ENCODE results near the gene FHIT.

Gene FHIT

DNA sequence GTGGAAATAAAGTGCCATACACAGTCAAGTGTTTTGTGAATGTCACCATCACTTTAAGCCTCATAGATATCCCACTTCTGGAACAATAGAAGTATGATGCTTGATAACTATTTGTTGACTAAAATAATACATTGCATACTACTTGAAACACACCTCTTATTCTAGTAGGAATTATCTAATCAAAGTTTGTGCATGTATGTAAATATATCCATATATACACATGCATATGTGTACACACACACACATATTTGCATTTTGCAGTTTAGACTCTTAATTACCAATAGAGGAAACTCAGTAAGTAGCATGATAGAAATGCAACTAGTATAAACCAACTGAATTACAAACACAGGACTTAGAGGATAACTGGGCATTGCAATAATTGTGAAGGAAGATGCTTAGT, 1084.1 kb downstream of the FHIT start:
- no peaks in the 10 kb centered on the region for H3K4me1 ChIP-seq (ENCODE audit: control insufficient read depth in 1 of 2, insufficient read depth in 1 of 2, low read depth in 1 of 2, low read length in 1 of 2)
- no peaks in the 10 kb centered on the region for H3K9me3 ChIP-seq
- H3K27me3 ChIP-seq: no peaks in the 10 kb centered on the region
- H3K4me3 ChIP-seq (ENCODE audit: low read depth in 1 of 2, low read length in 1 of 2): no peak overlapping the region
- TF ChIP-seq, protein P1, sequence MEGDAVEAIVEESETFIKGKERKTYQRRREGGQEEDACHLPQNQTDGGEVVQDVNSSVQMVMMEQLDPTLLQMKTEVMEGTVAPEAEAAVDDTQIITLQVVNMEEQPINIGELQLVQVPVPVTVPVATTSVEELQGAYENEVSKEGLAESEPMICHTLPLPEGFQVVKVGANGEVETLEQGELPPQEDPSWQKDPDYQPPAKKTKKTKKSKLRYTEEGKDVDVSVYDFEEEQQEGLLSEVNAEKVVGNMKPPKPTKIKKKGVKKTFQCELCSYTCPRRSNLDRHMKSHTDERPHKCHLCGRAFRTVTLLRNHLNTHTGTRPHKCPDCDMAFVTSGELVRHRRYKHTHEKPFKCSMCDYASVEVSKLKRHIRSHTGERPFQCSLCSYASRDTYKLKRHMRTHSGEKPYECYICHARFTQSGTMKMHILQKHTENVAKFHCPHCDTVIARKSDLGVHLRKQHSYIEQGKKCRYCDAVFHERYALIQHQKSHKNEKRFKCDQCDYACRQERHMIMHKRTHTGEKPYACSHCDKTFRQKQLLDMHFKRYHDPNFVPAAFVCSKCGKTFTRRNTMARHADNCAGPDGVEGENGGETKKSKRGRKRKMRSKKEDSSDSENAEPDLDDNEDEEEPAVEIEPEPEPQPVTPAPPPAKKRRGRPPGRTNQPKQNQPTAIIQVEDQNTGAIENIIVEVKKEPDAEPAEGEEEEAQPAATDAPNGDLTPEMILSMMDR (IDR thresholded peaks at IDR 0.05): no peak
- no peaks in the 10 kb centered on the region for H3K36me3 ChIP-seq
- H3K27ac ChIP-seq: no peak overlapping the region

DNA sequence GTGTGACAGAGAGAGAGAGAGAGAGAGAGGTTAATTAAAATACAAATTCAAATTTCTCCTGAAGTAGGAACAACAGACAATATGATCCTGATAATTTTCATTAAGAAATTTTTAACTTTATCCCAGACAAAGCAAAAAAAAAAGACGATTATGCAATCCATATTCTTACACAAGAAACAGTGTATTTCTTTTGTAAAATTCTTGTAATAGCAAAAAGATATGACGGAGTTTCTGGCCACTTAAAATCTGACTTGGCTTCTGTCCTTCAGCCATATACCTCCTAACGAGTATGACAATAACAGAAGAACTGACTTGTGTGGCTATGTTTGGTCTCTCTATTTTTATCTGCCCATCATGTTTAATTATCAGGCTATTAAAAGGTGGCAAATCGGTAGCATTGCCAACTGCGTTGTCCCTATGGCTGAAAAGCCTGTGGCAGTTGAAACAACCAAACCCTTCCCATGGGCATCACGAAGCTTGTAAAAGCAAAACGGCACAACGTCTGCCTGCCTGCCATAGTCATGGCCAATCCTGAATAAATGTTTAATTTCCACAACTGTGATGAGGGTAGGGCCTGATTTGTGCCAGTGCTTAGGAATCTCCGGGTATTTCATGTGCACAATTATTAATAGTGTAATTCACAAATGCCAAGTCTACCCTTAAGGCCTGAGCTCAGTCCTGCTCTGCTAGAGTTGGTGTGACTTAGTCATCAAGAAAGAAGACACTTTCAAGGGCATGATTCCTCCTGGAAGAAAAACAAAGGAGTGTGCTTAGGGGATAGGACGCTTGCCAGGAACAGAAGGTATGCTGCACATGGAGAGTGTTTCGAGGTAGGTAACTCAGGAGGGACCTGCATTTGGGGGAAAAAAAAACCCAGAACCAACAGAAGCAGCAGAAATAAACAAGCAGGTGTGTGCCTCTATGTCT, 1090.2 kb downstream of the FHIT start:
- Histone ChIP-seq H3K9me3 (no peaks in the 10 kb centered on the region), H3K27ac (no peak overlapping the region), H3K36me3 (no peaks in the 10 kb centered on the region), H3K27me3 (no peaks in the 10 kb centered on the region), H3K4me3 (ENCODE audit: low read depth in 1 of 2, low read length in 1 of 2) (no peak overlapping the region), H3K4me1 (ENCODE audit: control insufficient read depth in 1 of 2, insufficient read depth in 1 of 2, low read depth in 1 of 2, low read length in 1 of 2) (no peaks in the 10 kb centered on the region)
- TF ChIP-seq, protein P1 (IDR thresholded peaks at IDR 0.05): no peak

DNA sequence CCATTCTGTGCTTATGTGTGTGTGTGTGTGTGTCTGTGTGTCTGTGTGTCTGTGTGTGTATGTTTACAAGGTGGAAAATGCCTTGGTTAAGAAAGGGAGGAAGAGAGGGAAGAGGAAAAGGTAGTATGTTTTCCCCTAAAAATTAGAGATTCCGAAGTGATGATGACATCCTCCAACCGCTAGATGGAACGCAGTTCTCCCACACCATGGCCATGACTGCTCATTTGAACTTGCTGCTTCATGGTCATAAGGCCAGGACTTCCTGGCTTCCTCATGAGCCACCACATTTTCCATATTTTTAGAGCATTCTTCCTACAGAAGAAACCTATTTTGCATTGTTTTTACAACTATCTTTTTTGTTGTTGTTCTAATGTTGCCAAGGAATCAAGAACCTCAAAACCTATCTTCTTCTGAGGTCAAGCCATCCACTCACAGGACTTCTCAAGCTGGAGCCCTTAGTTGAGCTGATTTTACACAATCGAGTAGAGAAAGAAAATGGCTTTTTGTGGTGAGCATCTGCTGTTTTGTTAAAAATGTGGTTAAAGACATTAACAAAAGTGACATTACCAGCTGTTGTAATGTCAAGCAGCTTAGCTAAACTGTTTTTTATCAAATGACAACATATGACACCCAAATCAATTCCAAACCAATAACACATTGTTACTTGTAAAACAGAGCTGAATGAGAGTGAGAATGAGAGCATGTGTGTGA, 1091.0 kb downstream of the FHIT start:
- Histone ChIP-seq H3K36me3 (no peaks in the 10 kb centered on the region), H3K27ac (no peak overlapping the region), H3K4me1 (ENCODE audit: control insufficient read depth in 1 of 2, insufficient read depth in 1 of 2, low read depth in 1 of 2, low read length in 1 of 2) (no peaks in the 10 kb centered on the region), H3K9me3 (no peaks in the 10 kb centered on the region), H3K4me3 (ENCODE audit: low read depth in 1 of 2, low read length in 1 of 2) (no peak overlapping the region), H3K27me3 (no peaks in the 10 kb centered on the region)
- TF ChIP-seq, protein P1 (IDR thresholded peaks at IDR 0.05): no peak

DNA sequence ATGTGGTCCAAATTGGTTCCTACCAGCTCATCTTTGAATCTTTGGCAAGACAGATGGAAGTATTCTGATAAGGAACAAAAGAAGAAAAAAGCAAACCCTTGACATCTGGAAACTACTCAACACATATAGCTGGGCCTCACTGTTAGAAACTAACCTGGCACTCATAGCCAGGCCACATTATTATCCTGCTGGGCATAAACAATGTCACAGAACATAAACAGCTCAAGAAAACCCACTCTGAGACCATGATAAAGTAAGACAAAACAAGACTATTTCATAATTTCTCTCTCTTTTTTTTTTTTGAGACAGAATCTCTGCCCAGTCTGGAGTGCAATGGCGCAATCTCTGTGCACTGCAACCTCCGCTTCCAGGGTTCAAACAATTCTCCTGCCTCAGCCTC, 1093.2 kb downstream of the FHIT start:
- no peaks in the 10 kb centered on the region for H3K27me3 ChIP-seq
- H3K36me3 ChIP-seq: no peaks in the 10 kb centered on the region
- H3K9me3 ChIP-seq: no peaks in the 10 kb centered on the region
- TF ChIP-seq, protein P1 (IDR thresholded peaks at IDR 0.05): no peak
- no peaks in the 10 kb centered on the region for H3K4me1 ChIP-seq (ENCODE audit: control insufficient read depth in 1 of 2, insufficient read depth in 1 of 2, low read depth in 1 of 2, low read length in 1 of 2)
- H3K27ac ChIP-seq: no peak overlapping the region
- H3K4me3 ChIP-seq (ENCODE audit: low read depth in 1 of 2, low read length in 1 of 2): no peak overlapping the region

DNA sequence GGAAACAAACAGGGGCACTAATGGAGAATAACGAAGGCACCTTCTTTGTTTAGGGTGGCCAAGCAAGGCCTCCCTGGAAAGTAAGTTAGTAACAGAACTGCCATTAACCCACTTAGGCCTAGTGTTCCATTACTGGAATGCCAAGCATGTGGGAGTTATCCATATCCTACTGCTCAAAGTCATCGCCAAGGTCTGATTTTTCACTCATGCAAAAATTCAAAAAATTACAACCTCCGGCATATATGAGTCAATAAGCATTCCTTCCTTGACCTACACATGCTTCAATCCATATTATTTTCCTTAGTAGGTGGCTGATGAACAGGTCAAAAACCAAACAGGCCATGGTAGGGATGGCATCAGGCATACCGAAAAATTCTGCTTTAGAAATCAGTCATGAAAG, 1097.2 kb downstream of the FHIT start:
- no peaks in the 10 kb centered on the region for H3K27me3 ChIP-seq
- TF ChIP-seq, protein P1 (IDR thresholded peaks at IDR 0.05): no peak
- H3K36me3 ChIP-seq: no peaks in the 10 kb centered on the region
- no peaks in the 10 kb centered on the region for H3K4me1 ChIP-seq (ENCODE audit: control insufficient read depth in 1 of 2, insufficient read depth in 1 of 2, low read depth in 1 of 2, low read length in 1 of 2)
- H3K4me3 ChIP-seq (ENCODE audit: low read depth in 1 of 2, low read length in 1 of 2): no peak overlapping the region
- H3K27ac ChIP-seq: no peak overlapping the region
- no peaks in the 10 kb centered on the region for H3K9me3 ChIP-seq

Data from neutrophil (primary cell).